COLO668 (cell line): ENCODE measurements around the gene CARD19.

ENCODE experiments used
- DNase-seq: peaks from one replicate; lab custom pipeline; 2025; ENCODE audit not compliant: unreplicated experiment; lab: John Stamatoyannopoulos, UW

The CARD19 gene

DNA sequence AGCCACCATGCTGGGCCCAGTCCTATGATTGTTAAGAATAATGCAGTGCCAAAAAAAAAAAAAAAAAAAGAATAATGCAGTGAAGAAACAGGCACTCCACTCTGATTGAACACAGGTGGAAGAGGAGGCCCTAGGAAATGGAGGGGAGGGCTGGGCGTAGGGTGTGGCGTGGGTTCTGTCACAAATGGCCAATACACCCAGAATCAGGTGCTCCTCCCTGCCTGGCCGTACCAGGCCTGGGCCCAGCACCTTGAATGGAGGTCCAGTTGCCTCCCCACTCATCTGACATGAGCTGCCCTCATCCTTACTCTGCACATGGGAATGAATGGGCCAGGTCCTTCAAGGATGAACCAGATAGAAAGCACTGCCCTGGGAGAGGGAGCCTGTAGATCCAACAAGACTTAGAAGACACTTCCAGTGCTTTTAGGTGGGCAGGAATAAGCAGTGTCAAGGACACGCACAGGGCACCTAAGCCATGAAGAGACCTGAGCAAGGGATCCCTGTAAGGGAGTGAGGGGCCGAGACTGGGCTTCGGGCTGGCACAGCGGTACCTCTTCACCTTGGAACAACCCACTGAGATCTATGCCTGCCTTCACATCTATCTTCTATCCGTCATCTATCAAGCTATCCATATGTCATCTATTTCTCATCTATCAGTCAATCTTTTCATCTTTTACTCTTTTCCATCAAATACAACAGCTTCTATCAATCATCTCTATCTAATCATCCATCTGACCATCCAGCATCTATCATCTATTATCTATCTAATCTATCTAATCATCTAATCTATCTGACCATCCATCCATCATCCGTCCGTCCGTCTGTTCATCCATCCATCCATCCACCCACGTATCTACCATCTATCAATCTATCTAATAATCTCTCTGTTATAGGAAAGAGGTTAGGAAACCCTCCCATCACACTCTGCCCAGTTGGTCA lies 22.2 kb downstream of the CARD19 start:
- no peak for DNase-seq

DNA sequence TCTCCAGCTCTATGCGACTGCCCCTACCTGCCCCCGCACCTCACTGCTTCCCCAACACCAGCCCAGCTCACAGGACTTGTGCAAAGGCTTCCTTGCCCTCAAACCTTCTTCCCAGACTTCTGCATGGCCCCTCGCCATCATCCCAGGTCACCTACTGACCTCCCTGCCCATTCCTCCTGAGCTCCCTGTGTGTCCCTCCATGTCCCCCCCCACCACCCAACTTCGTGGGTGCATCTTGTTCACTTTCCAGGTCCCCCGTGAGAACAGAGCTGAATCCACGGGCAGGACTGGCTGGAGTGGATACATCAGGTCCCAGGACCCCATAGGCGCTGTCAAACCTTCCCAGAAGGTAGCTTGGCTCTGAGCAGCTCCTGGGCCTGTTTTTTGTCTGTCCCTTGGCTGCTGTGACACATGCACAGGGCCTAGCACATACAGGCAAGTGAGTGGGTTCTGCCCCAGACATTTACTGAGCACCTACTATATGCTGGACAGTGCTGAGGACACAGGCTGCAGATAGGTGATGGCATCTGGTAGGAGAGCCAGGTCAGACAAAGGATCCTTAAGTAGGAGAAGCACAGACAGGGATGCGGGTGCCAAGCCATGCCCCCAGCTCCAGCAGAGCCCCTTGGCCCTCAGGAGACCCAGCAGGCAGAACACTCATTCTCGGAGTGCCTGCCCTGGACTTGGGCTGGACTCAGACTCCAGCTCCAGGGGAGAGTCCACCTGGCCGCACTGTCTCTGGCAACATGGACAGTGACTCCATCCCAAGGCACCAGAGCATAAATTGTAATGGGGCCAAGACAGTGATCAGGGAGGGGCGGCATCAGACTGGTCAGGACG lies 23.1 kb downstream of the CARD19 start:
- DNase-seq, result no peak

DNA sequence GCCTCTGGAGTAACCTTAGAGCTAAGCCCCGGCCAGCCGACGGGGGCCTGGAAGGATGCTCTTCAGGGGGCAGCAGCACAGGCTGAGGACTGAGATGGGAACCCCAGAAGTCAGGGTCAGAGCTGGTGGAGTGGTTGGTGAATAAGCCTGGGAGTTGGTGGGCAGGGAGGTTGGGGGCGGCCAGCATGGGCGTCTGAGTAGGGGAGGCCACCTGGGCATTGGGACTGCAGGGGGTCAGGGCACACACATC lies 23.6 kb downstream of the CARD19 start:
- no peak for DNase-seq

DNA sequence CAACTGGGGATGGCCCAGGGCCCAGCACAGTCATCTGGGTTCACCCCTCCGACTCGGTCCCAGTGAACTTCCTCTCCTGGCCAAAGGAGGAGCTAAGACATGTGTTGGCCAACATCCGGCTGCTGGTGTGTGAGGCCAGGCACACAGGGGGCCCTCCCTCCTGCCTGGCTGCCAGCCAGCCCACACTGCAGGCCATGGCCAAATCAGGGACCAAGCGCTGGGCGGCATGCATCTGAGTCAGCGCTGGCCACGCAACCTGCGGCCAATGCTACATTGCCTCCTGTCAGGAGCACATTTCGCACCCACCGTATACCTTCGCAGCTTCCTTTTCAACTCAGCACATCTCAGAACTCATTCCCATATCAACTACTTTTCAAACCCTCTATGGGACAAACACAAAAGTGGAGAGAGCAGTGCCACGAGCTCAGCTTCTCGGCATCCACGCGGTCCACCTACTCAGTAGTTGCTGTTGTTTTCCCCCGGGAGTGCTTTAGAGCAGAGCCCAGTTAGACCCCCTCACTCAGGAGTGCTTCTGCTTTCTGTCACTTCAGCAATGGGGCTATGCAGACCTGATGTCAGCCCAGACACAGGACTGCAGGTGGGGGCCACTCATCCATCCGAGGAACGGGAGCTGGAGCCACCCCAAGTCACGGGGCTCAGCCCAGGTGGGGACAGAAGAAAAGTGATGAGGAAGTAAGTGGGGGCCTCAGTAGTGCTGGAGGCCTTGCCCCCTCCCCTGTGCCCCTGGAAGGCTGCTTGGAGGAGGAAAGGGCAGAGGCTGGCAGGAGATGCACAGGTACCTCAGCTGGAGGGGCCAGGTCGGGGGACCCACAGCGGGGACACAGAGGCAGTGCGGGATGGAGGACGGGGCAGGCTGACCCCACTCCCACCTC lies 24.2 kb downstream of the CARD19 start:
- DNase-seq, result peak; percentile 29

DNA sequence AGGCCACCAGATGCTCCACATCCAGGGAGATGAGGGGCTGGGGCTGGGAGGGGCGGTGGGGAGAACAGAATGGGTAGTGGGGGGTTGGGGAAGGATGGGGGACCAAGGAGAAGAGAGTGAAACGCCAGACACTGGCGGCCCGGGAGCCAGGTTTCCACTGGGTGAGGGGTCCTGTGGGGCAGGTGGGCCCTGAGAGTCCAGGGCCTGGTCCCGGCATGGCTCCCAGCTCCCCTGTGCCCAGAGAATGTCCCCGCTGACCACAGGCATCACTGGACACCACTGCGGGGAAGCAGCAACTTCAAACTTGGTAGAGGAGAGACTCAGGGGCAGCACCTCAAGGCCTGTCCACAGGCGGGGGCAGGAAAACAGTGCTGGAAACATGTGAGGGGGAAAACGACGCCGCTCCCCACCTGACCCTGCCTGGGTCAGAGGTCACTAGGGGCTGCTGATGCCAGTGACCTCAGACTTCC lies 24.9 kb downstream of the CARD19 start:
- no peak for DNase-seq

DNA sequence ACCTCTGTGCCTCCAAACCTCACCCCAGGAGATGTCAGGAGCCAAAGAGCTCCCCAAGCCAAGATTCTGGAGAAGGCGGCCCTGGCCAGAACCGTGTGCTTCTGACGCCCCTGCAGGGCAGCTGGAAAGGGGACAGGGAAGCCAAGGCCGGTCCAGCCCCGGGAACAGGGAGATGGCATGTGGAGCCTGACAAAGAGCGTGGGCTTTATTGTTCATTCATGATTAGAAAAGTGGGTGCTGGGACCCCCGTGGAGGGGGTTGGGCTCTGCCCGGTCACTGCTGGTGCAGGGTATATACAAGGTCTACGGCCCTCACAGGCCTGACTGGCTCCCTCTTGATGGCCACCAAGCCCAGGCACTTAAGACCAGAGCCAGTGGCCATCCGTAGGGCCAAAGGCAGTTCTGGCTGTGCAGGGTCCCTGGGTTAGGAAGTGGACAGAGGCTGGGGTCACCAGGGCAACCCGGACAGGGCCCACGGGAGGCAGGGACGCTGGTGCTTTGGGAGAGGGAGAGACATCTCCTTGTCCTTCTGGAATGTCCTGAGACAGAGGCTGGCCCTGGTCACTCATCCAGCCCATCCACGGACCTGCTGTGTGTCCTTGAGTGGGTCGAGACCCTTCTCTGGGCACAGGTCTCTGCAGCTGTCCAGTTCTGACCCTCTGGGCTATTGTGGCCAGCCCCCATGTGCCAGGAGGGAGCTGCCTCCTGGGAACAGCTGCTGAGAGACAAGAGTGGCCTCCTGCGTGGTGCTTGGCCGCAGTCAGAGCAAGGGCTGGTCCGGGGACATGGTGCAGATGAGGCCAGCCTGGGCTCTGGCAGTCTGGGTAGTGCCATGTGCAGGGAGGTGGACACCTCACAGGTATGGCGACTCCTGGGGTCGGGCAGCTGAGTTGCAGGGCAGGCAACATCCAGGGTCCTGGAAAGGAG lies 25.6 kb downstream of the CARD19 start:
- DNase-seq, result no peak

DNA sequence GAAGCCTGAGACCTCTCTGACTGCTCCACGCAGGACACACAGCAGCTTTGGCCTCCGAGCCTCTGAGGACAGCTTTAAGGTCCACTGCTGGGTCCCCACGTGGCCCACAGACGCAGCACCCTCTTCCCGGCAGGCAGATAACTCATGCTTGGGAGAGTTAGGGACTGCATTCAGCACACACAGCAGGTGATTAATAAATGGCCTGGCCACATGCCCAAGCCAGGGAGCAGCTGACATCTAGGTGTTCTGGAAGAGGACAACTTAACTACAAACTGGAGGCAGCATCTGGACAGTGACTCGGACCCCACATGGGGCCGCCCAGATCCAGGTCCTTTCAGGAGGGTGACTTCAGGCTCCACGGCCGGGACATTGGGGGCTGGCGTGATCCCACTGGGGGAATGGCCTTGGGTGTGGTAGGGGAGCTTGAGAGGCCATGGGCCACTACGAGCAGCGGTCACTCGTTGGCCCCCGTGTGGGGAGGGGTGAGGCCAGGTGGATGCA lies 26.8 kb downstream of the CARD19 start:
- no peak for DNase-seq

DNA sequence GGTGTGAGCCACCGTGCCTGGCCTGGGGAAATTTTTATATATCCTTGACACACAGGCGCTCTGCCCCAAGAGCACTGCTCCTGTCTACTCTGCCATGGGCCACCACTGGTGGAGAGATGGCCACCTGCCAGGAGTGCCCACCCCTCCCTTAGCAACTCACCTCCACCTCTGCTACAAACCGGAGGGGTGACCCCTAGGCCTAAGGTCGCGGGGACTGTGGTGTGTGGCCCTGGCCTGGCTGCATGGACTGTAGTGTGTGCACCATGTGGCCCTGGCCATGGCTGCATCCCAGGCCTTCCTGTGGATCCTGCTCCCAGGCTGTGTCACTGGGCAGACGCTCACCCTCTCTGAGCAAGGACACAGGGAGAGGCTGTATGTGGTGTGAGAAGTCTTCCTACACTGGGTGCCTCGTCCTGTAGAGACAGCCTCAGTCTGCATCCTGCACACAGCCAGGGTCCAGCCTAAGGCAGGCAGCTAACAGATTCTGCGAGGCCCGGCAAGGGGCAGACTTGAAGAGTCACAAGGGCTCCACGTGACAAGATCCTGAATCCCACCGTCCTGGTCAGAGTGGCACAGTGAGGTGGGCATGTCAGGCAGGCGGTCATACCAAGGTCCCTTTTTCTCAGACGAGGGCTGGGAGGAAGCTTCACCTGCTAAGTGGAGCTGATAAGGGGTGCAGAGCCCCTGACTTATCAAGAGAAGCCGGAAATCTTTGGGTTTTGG lies 27.7 kb downstream of the CARD19 start:
- no peak for DNase-seq

DNA sequence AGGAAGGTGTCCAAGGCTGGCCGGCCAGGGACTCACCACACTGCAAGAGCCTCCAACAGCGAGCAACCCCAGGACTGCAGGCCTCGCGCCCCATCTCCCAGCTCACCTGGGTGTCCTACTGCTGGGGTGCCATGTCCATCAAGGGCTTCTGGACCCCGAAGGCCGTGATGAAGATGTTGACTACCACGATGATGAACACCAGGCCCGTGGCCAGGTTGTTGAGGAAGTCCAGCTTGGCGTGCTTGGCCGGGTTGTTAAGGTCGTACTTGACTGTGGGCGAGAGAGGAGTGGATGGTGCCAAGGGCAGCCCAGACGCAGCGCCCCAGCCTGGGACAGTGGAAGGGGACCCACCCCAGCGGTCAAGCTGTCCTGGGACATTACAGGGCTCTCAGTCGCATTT lies 28.8 kb downstream of the CARD19 start:
- DNase-seq, result no peak

DNA sequence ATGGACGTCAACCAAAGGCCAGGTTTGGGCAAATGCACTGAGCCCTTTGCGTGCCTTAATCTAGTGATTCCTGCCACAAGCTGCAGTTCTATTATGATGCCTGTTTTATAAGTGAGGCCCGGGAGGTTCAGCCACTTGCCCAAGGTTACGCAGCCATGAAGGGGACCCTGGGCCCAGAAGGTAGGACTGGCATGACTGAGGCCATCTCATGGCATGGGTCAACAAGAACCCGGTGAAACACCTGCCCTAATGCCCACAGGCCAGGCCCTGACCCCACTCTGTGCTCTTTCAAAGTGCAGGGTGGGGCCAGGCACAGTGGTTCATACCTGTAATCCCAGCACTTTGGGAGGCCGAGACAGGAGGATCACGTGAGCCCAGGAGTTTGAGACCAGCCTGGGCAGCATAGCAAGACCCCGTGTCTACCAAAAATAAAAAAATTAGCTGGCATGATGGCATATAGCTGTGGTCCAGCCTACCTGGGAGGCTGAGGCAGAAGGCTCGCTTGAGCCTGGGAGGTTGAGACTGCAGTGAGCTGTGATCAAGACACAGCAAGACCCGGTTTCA lies 29.4 kb downstream of the CARD19 start:
- DNase-seq, result no peak

DNA sequence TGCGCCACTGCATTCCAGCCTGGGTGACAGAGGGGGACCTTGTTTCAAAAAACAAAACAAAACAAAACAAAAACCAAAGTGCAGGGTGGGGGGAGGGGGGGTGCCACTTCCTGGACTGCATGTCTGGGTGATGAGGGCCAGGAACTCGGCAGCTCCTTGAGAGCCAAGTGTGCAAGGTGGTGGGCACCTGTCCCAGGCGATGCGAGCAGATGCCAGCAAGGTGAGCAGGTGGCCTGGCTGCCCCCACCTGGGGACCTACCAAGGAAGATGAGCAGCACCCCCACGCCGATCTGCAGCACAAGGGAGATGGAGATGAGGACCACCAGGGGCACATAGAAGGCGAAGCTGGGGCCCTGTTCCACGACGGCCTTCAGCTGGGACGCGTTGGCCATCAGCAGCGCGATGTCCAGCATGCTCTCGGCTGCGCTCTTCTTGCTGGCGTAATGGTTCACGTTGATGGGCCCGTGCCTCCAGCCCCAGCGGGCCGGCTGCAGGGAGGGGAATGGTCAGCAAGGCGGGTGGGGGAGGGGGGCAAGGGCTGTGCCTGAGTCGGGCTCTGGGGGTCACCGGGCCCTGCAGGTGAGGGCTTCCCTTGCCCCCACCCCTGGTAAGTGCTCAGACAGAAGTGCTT lies 30.2 kb downstream of the CARD19 start:
- DNase-seq, result no peak

DNA sequence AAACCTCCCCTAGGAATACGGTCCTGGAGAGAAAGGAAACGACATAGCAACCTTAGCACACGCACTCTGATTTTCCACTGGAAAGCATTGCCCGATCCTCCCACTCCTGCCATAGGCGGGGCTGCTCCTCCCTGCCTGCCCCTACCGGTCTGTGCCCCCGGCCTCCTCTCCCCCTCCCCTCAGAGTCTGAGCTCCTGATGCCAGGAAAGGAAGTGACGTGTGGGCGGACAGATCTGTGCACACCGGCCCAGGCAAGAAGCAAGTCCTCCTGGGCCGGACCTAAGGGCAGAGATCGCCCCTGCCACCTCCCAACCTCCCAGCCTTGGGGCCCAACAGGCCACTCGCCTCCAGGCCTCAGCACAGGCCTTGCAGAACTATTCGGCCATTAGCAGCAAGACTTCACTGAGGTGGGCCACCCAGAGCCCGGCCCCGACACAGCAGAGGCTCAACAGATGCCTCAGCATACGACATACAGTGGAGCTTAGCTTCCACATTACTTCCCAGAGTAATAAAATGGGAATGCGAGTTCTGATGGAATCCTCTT lies 30.9 kb downstream of the CARD19 start:
- no peak for DNase-seq

DNA sequence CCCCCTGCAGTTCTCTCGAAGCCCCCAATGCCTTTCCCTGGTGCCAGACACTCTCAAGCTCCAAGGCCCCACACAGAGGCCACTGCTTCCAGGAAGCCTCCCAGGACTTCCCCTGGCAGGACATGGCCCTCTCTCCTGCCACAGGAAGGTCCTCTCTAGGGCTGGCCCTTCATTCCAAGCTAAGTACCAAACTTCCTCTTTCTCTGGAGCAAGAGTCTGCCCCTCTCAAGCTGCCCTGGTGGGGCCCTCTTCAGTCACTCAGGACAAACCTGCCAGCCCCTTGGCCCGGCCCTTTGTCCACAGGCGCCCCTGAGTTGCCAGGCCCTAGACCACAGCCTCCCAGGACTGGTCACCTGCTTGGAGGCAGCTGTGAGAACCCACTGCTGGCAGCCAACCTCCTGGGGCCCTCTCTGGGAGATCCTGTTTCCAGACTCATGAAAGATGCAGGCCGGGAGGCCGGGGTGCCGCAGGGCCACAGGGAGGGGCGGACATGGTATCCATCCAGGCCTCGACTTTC lies 31.4 kb downstream of the CARD19 start:
- DNase-seq, result no peak

DNA sequence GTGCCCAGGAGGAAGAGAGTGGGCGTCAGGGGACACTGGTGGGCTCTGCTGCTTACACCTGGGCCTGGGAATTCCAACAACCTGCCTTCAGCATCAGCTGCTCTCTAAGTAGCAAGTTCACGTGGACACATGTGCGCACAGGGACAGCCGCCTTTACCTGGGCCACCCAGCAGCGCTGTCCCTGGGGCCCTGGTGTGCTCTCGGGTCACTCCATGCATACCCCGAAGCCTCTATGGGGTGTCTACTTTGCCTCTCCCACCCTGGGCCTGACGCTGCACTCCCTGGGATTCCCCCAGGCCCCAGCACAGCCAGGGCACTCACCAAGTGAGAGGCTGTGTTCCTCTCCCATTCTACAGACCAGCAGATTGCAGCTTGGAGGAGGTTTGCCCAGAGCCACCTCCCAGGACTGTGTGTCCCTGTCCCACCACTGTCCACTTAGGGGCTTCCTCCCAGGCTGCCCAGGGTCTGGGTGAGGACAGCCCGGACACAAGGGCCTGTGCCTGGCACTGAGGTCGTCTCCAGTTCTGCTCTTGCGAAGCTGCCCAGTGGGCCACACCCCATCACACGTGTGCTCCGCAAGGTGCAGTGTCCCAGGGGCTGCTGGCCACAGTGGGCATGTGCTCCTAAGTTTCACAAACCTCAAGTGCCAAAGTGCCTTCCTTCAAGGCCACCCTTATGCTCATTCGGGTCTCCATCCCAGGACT lies 32.1 kb downstream of the CARD19 start:
- no peak for DNase-seq

DNA sequence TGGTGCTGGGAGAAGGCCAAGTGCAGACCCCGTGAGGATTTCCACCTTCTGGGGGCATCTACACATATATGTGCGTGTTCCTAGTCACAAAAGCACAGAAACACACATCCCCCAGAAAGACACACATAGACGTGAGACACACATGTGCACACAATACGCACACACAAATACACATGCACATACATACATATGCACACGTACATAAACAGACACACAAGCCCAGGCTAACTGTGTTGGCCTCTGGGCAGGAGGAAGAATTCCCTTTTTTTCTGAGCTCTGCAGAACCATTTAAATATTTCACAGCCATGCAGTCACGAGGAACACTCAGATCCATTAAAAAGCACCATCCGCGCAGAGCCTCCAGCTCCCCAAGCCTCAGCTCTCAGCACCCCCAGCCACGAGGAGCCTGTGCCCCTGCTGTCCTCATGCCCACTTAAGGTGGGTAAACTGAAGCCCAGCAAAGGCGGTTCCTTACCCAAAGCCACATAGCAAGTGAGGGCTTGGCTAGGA lies 32.8 kb downstream of the CARD19 start:
- DNase-seq, result no peak

DNA sequence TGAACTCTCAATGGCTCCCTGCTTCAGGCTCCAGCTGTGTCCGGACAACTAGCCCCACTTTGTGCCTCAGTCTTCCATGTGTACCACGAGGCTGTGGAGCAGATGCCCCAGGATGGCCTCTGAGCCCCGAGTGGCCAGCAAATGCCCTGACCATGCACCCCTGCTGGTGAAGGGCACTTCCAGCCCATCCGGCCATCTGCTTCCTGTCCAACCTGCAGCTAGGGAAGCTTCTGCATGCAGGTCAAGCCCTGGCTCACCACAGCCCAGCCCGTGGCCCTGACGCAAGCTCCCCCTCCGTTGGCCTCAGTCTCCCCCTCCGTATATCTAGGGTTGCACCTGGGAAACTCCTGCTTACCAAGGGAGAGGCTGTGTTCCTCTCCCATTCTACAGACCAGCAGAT lies 33.3 kb downstream of the CARD19 start:
- no peak for DNase-seq
